Germinal center (tissue), 1 donor: ENCODE measurements around the gene PARP3.

Experiments used
- DNase-seq: peaks from one replicate; pipeline ENCODE4 v3.0.0; 2012; ENCODE audit warnings: mixed read lengths, low spot score

PARP3 gene

GRCh38 chr3:51934139-51934850 lies 7.9 kb upstream of the PARP3 start:
- DNase-seq = no peak

- DNase-seq = no peak
Measured at GRCh38 chr3:51934991-51935885, 6.9 kb upstream of the PARP3 start.

GRCh38 chr3:51935886-51936755 lies 6.0 kb upstream of the PARP3 start:
- DNase-seq = no peak

GRCh38 chr3:51937014-51937413 lies 5.1 kb upstream of the PARP3 start:
- DNase-seq = no peak

- DNase-seq = no peak
Measured at GRCh38 chr3:51937611-51938450, 4.3 kb upstream of the PARP3 start.

- no peak for DNase-seq
Measured at GRCh38 chr3:51938780-51939425, 3.3 kb upstream of the PARP3 start.

GRCh38 chr3:51940648-51941462 lies 1.3 kb upstream of the PARP3 start:
- DNase-seq = no peak

GRCh38 chr3:51941463-51941797 lies 733 bp upstream of the PARP3 start:
- DNase-seq = no peak

GRCh38 chr3:51942603-51943450 lies 664 bp downstream of the PARP3 start:
- peak; percentile 86 for DNase-seq

- no peak for DNase-seq
Measured at GRCh38 chr3:51943451-51944391, 1.6 kb downstream of the PARP3 start.

GRCh38 chr3:51944451-51945021 lies 2.4 kb downstream of the PARP3 start:
- DNase-seq = no peak

- no peak for DNase-seq
Measured at GRCh38 chr3:51945031-51945840, 3.1 kb downstream of the PARP3 start.

- DNase-seq = no peak
Measured at GRCh38 chr3:51945926-51946705, 4.0 kb downstream of the PARP3 start.

- no peak for DNase-seq
Measured at GRCh38 chr3:51946796-51947195, 4.6 kb downstream of the PARP3 start.

- DNase-seq = no peak
Measured at GRCh38 chr3:51947215-51947900, 5.2 kb downstream of the PARP3 start.
